GM12878 (cell line): ENCODE results near the gene AMTN. TPM values are rescaled to one million over a fixed set of nuclear protein-coding genes. Genes with fewer than 3 reads are reported as not detected.

Source experiments
- ATAC-seq: fragments of 200-7000 bp; cut with Tn5 transposase; 3 replicates; pipeline ENCODE4 v1.9.1; 2020; ENCODE audit warnings: mild to moderate bottlenecking, moderate library complexity
- BruUV-seq: library from RNA; stranded (reverse); fragments of 400-500 nt; replicated peaks from 2 replicates; lab custom pipeline; 2021; lab: Mats Ljungman, UMichigan
- CTCF ChIA-PET: fragments of 300-600 bp; sonication (Branson Sonifier 250); formaldehyde crosslinking; extraction: SDS; loops from one replicate; lab custom pipeline; 2021; ENCODE audit warnings: inconsistent platforms; lab: Yijun Ruan, JAX
- POLR2A ChIA-PET: fragments of 350-600 bp; formaldehyde crosslinking; extraction: SDS; loops from one replicate; lab custom pipeline; 2021; ENCODE audit warnings: inconsistent platforms; lab: Charles Lee
- RAD21 ChIA-PET: fragments of 300-600 bp; sonication (Branson Sonifier 250); formaldehyde crosslinking; loops from one replicate; lab custom pipeline; 2023; ENCODE audit warnings: antibody characterized with exemption; ENCODE audit not compliant: unreplicated experiment; lab: Charles Lee
- SMC1A ChIA-PET: fragments of 300-600 bp; sonication (Branson Sonifier 250); formaldehyde crosslinking; loops from one replicate; lab custom pipeline; 2023; ENCODE audit not compliant: unreplicated experiment, uncharacterized antibody; lab: Charles Lee
- DNase-seq: peaks from one replicate; pipeline ENCODE4 v3.0.0-alpha.2; 2011; ENCODE audit warnings: low read depth, low spot score
- FAIRE-seq: peaks from 3 replicates; lab custom pipeline; 2011; peaks lifted over from hg19 to GRCh38; lab: Jason Lieb, UNC
- H2AFZ ChIP-seq: 2 replicates; pipeline ENCODE4 v1.6.0; 2011; ENCODE audit warnings: low read depth, low read length, control low read depth; ENCODE audit not compliant: control insufficient read depth
- H3K27ac ChIP-seq: 2 replicates; pipeline ENCODE4 v1.5.1; 2011; ENCODE audit warnings: control low read depth; ENCODE audit not compliant: control insufficient read depth, insufficient read depth
- H3K27me3 ChIP-seq, 2 experiments: replicated peaks in 1 of 2; 2 replicates each; pipeline versions ENCODE4 v1.6.0 to v1.6.1; 2011; ENCODE audit warnings: low read length in 1 of 2; ENCODE audit not compliant: control insufficient read depth in 2 of 2, insufficient read depth in 2 of 2
- H3K36me3 ChIP-seq, 2 experiments: 2 replicates each; pipeline ENCODE4 v1.5.1; 2011; ENCODE audit warnings: low read length in 1 of 2; ENCODE audit not compliant: control insufficient read depth in 2 of 2, insufficient read depth in 2 of 2
- H3K4me1 ChIP-seq: 2 replicates; pipeline ENCODE4 v1.6.1; 2011; ENCODE audit warnings: mild to moderate bottlenecking, low read length, moderate library complexity, mixed read lengths; ENCODE audit not compliant: control insufficient read depth, insufficient read depth
- H3K4me2 ChIP-seq: 2 replicates; pipeline ENCODE4 v1.6.0; 2011; ENCODE audit warnings: control low read depth; ENCODE audit not compliant: control insufficient read depth, insufficient read depth
- H3K4me3 ChIP-seq: fragments of 200-600 bp; sonication (generic); 2 replicates; pipeline ENCODE4 v1.5.1; 2016
- H3K79me2 ChIP-seq: 2 replicates; pipeline ENCODE4 v1.6.0; 2011; ENCODE audit warnings: low read length; ENCODE audit not compliant: control insufficient read depth, insufficient read depth
- H3K9ac ChIP-seq: 2 replicates; pipeline ENCODE4 v1.8.0; 2011; ENCODE audit warnings: low read length, control low read depth, mixed read lengths; ENCODE audit not compliant: control insufficient read depth, insufficient read depth
- H3K9me3 ChIP-seq: replicated peaks from 3 replicates; pipeline ENCODE4 v1.5.1; 2011; ENCODE audit warnings: mild to moderate bottlenecking, low read length; ENCODE audit not compliant: control insufficient read depth, insufficient read depth
- H4K20me1 ChIP-seq: 2 replicates; pipeline ENCODE4 v1.6.0; 2011; ENCODE audit not compliant: control insufficient read depth, insufficient read depth
- ATF7 ChIP-seq: fragments of 450-650 bp; IDR thresholded peaks from 2 replicates; pipeline ENCODE4 v1.6.1; 2016; ENCODE audit warnings: low read depth, mild to moderate bottlenecking
- BCL11A ChIP-seq: IDR thresholded peaks from 2 replicates; pipeline ENCODE4 v1.6.1; 2011; ENCODE audit warnings: low read depth, low read length
- EP300 ChIP-seq, 2 experiments: fragments of 150-350 bp in 1 of 2; IDR thresholded peaks; 2 replicates each; pipeline ENCODE4 v1.6.1; 2011 to 2012; ENCODE audit warnings: low read depth in 2 of 2, low read length in 2 of 2, borderline replicate concordance in 1 of 2, improper control_type of control experiment in 1 of 2, inconsistent platforms in 1 of 2; ENCODE audit not compliant: control insufficient read depth in 1 of 2
- EZH2 ChIP-seq: IDR thresholded peaks from 2 replicates; pipeline ENCODE4 v1.6.1; 2012; ENCODE audit warnings: low read depth, mild to moderate bottlenecking, control low read depth, inconsistent platforms, low read length, borderline replicate concordance; ENCODE audit not compliant: control insufficient read depth
- HDAC2 ChIP-seq: fragments of 200-600 bp; sonication (generic); IDR thresholded peaks from 2 replicates; pipeline ENCODE4 v1.6.1; 2017
- KDM1A ChIP-seq: fragments of 200-600 bp; sonication (generic); IDR thresholded peaks from 2 replicates; pipeline ENCODE4 v1.6.1; 2016; ENCODE audit warnings: borderline replicate concordance
- MAX ChIP-seq: IDR thresholded peaks from 2 replicates; pipeline ENCODE4 v1.6.1; 2012; ENCODE audit warnings: low read depth, low read length, improper control_type of control experiment
- MEF2A ChIP-seq: IDR thresholded peaks from 2 replicates; pipeline ENCODE4 v1.6.1; 2011; ENCODE audit warnings: low read depth, mild to moderate bottlenecking, low read length, moderate library complexity; ENCODE audit not compliant: insufficient read depth
- MXI1 ChIP-seq: fragments of 150-350 bp; IDR thresholded peaks from 2 replicates; pipeline ENCODE4 v1.6.1; 2011; ENCODE audit warnings: low read depth, mild to moderate bottlenecking, inconsistent platforms, low read length, improper control_type of control experiment
- MYB ChIP-seq: fragments of 150-350 bp; IDR thresholded peaks from 2 replicates; pipeline ENCODE4 v1.6.1; 2014; ENCODE audit warnings: mild to moderate bottlenecking, low read depth, low read length, borderline replicate concordance
- PAX8 ChIP-seq: fragments of 450-650 bp; IDR thresholded peaks from 2 replicates; pipeline ENCODE4 v1.6.1; 2017; ENCODE audit warnings: mild to moderate bottlenecking, moderate library complexity
- RAD21 ChIP-seq: IDR thresholded peaks from 2 replicates; pipeline ENCODE4 v1.6.1; 2011; ENCODE audit warnings: mild to moderate bottlenecking, low read depth, low read length, moderate library complexity; ENCODE audit not compliant: insufficient read depth
- WRNIP1 ChIP-seq: IDR thresholded peaks from 2 replicates; pipeline ENCODE4 v1.6.1; 2011; ENCODE audit warnings: low read depth, low read length, improper control_type of control experiment, borderline replicate concordance
- ZZZ3 ChIP-seq: IDR thresholded peaks from 2 replicates; pipeline ENCODE4 v1.6.1; 2011; ENCODE audit warnings: low read depth; ENCODE audit not compliant: control insufficient read depth, insufficient read length
- WGBS: methylation state at CpG from one replicate; pipeline ENCODE4 v1.1.6; 2016; ENCODE audit warnings: low lambda C conversion rate; ENCODE audit not compliant: insufficient replicate concordance, insufficient coverage; ENCODE audit errors: missing lambda C conversion rate; 5-methylcytosine and 5-hydroxymethylcytosine counted together
- in situ Hi-C: fragments of 300-500 bp; cut with MboI; formaldehyde crosslinking; loops from 9 replicates; pipeline ENCODE4 v1.14.3; 2018; ENCODE audit warnings: mixed read lengths
- intact Hi-C: fragments of 100-400 bp; cut with micrococcal nuclease; formaldehyde crosslinking; loops from one replicate; pipeline ENCODE4 v1.14.2; 2022; ENCODE audit not compliant: unreplicated experiment
- polyA plus RNA-seq, 11 experiments: library from polyadenylated mRNA; depleted of rRNA in 4 of 11; unstranded in 6 of 11; stranded (reverse) in 5 of 11; fragments of >200 nt; fragmentation: Nextera tagmentation in 4 of 11; fragmentation: Illumina TruSeq in 1 of 11; extraction: Ambion mirVana in 4 of 11; extraction: Trizol in 1 of 11; gene quantifications; 1 replicate in 1 of 11; 2 replicates in 10 of 11; pipeline versions ENCODE4 v1.2.1 to v1.2.3, GENCODE V29; 2011 to 2016; ENCODE audit warnings: inconsistent platforms in 2 of 11, missing spikeins in 2 of 11, low read depth in 1 of 11
- total RNA-seq, 4 experiments: library from RNA; depleted of rRNA in 3 of 4; stranded (reverse); fragments of >200 nt in 3 of 4; fragmentation: Illumina TruSeq in 1 of 4; extraction: Trizol in 1 of 4; gene quantifications; 2 replicates each; pipeline versions ENCODE4 v1.2.1 to v1.2.3, GENCODE V29; 2013 to 2021
- TF ChIP-seq, protein P1 (sequence below): fragments of 450-650 bp; IDR thresholded peaks from 2 replicates; pipeline ENCODE4 v1.6.1; 2017; ENCODE audit warnings: mild to moderate bottlenecking, moderate library complexity
- TF ChIP-seq, protein P2 (sequence below): fragments of 450-650 bp; formaldehyde crosslinking; IDR thresholded peaks from 2 replicates; pipeline ENCODE4 v1.4.0; 2022; ENCODE audit warnings: mild to moderate bottlenecking, moderate library complexity

Gene AMTN
- total and polyA plus RNA-seq, 10 of the 15 experiments (the other 5 are each of a cell fraction or from before 2014, with no cell fraction given), result not detected

DNA sequence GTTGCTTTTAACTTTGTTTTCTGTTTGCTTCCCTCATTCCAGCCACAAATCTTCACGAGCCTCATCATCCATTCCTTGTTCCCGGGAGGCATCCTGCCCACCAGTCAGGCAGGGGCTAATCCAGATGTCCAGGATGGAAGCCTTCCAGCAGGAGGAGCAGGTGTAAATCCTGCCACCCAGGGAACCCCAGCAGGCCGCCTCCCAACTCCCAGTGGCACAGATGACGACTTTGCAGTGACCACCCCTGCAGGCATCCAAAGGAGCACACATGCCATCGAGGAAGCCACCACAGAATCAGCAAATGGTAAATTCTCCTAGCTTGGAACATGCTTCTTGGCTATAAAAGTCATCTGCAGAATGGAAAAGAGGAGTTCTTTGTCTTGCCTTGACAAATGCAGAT, 12.6 kb downstream of the AMTN start:
- CTCF ChIA-PET, result interaction anchor here (0.6 kb wide), 1 partner anchor 94 kb away, joined by 4 read pairs; no protein-coding TSS in a partner anchor
- no peak for ATAC-seq
- Histone ChIP-seq H3K79me2 (no peaks in the 10 kb centered on the region), H3K4me3 (no peak overlapping the region), H3K27me3 (no peaks in the 10 kb centered on the region), H3K9me3 (no peaks in the 10 kb centered on the region), H3K9ac (no peak overlapping the region), H3K4me1 (no peaks in the 10 kb centered on the region), H4K20me1 (no peaks in the 10 kb centered on the region), H3K27ac (no peak overlapping the region), H3K4me2 (no peak overlapping the region), H2AFZ (no peak overlapping the region), H3K36me3 (no peaks in the 10 kb centered on the region)
- intact Hi-C loops (no loop called here), in situ Hi-C loops (no loop called here)
- 1% methylated on average over 5 of the region's 5 CpGs for WGBS
- TF ChIP-seq KDM1A, result no peak
- TF ChIP-seq ATF7, result no peak
- no peak for TF ChIP-seq HDAC2
- no peak for TF ChIP-seq EP300 (IDR thresholded peaks at IDR 0.05; ENCODE audit: borderline replicate concordance in 1 of 2, control insufficient read depth in 1 of 2, low read depth in 2 of 2, low read length in 2 of 2)
- TF ChIP-seq MXI1, result no peak
- TF ChIP-seq, protein P1, sequence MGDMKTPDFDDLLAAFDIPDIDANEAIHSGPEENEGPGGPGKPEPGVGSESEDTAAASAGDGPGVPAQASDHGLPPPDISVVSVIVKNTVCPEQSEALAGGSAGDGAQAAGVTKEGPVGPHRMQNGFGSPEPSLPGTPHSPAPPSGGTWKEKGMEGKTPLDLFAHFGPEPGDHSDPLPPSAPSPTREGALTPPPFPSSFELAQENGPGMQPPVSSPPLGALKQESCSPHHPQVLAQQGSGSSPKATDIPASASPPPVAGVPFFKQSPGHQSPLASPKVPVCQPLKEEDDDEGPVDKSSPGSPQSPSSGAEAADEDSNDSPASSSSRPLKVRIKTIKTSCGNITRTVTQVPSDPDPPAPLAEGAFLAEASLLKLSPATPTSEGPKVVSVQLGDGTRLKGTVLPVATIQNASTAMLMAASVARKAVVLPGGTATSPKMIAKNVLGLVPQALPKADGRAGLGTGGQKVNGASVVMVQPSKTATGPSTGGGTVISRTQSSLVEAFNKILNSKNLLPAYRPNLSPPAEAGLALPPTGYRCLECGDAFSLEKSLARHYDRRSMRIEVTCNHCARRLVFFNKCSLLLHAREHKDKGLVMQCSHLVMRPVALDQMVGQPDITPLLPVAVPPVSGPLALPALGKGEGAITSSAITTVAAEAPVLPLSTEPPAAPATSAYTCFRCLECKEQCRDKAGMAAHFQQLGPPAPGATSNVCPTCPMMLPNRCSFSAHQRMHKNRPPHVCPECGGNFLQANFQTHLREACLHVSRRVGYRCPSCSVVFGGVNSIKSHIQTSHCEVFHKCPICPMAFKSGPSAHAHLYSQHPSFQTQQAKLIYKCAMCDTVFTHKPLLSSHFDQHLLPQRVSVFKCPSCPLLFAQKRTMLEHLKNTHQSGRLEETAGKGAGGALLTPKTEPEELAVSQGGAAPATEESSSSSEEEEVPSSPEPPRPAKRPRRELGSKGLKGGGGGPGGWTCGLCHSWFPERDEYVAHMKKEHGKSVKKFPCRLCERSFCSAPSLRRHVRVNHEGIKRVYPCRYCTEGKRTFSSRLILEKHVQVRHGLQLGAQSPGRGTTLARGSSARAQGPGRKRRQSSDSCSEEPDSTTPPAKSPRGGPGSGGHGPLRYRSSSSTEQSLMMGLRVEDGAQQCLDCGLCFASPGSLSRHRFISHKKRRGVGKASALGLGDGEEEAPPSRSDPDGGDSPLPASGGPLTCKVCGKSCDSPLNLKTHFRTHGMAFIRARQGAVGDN, result no peak
- no peak for TF ChIP-seq BCL11A
- no peak for TF ChIP-seq PAX8
- no peak for TF ChIP-seq MEF2A
- TF ChIP-seq ZZZ3, result no peak
- TF ChIP-seq EZH2, result no peak
- no peak for TF ChIP-seq WRNIP1
- no peak for TF ChIP-seq RAD21
- no peak for TF ChIP-seq MAX
- no peak for TF ChIP-seq MYB
- TF ChIP-seq, protein P2, sequence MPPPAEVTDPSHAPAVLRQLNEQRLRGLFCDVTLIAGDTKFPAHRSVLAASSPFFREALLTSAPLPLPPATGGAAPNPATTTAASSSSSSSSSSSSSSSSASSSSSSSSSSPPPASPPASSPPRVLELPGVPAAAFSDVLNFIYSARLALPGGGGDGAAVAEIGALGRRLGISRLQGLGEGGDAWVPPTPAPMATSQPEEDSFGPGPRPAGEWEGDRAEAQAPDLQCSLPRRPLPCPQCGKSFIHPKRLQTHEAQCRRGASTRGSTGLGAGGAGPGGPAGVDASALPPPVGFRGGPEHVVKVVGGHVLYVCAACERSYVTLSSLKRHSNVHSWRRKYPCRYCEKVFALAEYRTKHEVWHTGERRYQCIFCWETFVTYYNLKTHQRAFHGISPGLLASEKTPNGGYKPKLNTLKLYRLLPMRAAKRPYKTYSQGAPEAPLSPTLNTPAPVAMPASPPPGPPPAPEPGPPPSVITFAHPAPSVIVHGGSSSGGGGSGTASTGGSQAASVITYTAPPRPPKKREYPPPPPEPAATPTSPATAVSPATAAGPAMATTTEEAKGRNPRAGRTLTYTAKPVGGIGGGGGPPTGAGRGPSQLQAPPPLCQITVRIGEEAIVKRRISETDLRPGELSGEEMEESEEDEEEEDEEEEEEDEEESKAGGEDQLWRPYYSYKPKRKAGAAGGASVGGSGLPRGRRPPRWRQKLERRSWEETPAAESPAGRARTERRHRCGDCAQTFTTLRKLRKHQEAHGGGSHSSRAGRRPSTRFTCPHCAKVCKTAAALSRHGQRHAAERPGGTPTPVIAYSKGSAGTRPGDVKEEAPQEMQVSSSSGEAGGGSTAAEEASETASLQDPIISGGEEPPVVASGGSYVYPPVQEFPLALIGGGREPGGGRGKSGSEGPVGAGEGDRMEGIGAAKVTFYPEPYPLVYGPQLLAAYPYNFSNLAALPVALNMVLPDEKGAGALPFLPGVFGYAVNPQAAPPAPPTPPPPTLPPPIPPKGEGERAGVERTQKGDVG (CRISPR knock-in tag), result no peak
- POLR2A ChIA-PET, result no interaction called here
- no peak for FAIRE-seq
- BruUV-seq, result no TSS peak
- no peak for DNase-seq
- SMC1A ChIA-PET, result no interaction called here
- RAD21 ChIA-PET, result no interaction called here
